ENCODE results near the gene MOCOS. TPM values are rescaled to one million over a fixed set of nuclear protein-coding genes. Genes with fewer than 3 reads are reported as not detected.

Gene MOCOS
- total RNA-seq, 1 experiment from 2014 or later = 12.1 TPM

- TF ChIP-seq SRF (IDR thresholded peaks at IDR 0.05; ENCODE audit: low read depth) (no peak), FOSL1 (IDR thresholded peaks at IDR 0.05; ENCODE audit: low read depth) (no peak), ATF3 (IDR thresholded peaks at IDR 0.05) (no peak), POLR2AphosphoS5 (IDR thresholded peaks at IDR 0.05; ENCODE audit: low read depth, low read length) (no peak), TCF7L2 (IDR thresholded peaks at IDR 0.05; ENCODE audit: borderline replicate concordance, extremely low read depth, insufficient read depth, insufficient read length) (no peak), RAD21 (IDR thresholded peaks at IDR 0.05; ENCODE audit: low read depth) (no peak), EGR1 (IDR thresholded peaks at IDR 0.05; ENCODE audit: low read depth) (no peak), POLR2A (IDR thresholded peaks at IDR 0.05; ENCODE audit: borderline replicate concordance, extremely low read depth, insufficient read depth, insufficient read length) (no peak), EZH2 (IDR thresholded peaks at IDR 0.05) (no peak), ZNF274 (IDR thresholded peaks at IDR 0.05; ENCODE audit: low read depth, low read length) (no peak), CTCF (IDR thresholded peaks at IDR 0.05 in 2 of 3, conservative IDR thresholded peaks at IDR 0.05 in 1 of 3; ENCODE audit: borderline replicate concordance in 1 of 3, insufficient read depth in 1 of 3, low read depth in 2 of 3, low read length in 2 of 3) (no peak), JUND (IDR thresholded peaks at IDR 0.05) (no peak), ZBTB33 (IDR thresholded peaks at IDR 0.05; ENCODE audit: extremely low read depth, insufficient replicate concordance, low read length) (no peak), SIN3A (IDR thresholded peaks at IDR 0.05; ENCODE audit: low read depth) (no peak)
- Histone ChIP-seq H3K9ac (ENCODE audit: low read length) (no peak overlapping the region), H3K27me3 (ENCODE audit: insufficient read depth, low read length) (no peaks in the 10 kb centered on the region), H3K9me2 (ENCODE audit: insufficient read depth) (no peaks in the 10 kb centered on the region), H3K27ac (ENCODE audit: low read depth, low read length) (no peak overlapping the region), H3K79me2 (ENCODE audit: insufficient read depth, low read length) (peaks cover 4% of the 10 kb centered on the region; the same call in 1 of the 2 replicates), H4K20me1 (ENCODE audit: insufficient read depth) (no peaks in the 10 kb centered on the region), H3K36me3 (ENCODE audit: control insufficient read depth in 1 of 2, insufficient read depth in 2 of 2, low read length in 2 of 2) (no peaks in the 10 kb centered on the region), H3K9me3 (ENCODE audit: control insufficient read depth in 1 of 2, insufficient read depth in 1 of 2, low read depth in 1 of 2, low read length in 2 of 2) (no peaks in the 10 kb centered on the region), H3K4me2 (ENCODE audit: low read length) (no peak overlapping the region), H3K4me3 (replicated peaks in 1 of 2; ENCODE audit: low read depth in 1 of 2, low read length in 2 of 2) (no peak overlapping the region), H2AFZ (ENCODE audit: low read depth, low read length, poor library complexity, severe bottlenecking) (no peak overlapping the region), H3K4me1 (ENCODE audit: control insufficient read depth in 1 of 2, insufficient read depth in 2 of 2, low read length in 2 of 2) (peaks cover under 1 to 12% of the 10 kb centered on the region in 2 experiments; a peak in 3 of 4 replicates)
- intact Hi-C loops (cut with micrococcal nuclease) = no loop called here
- BruUV-seq (replicated peaks) = no TSS peak
- no peak for DNase-seq (ENCODE audit: low read depth, low spot score)
- RAD21 ChIA-PET (ENCODE audit: low non-redundant PET in 1 of 2, low total read pairs in 2 of 2, uncharacterized antibody in 2 of 2, unreplicated experiment in 2 of 2) = no interaction called here
- no peak for ATAC-seq
- POLR2A ChIA-PET = no interaction called here
- CTCF ChIA-PET = no interaction called here
Observed at GRCh38 chr18:36183033-36183432, 4.3 kb upstream of the MOCOS start.
